Transverse colon (tissue), 3 donors: ENCODE results near the gene ZACN.

Source experiments
- EP300 ChIP-seq: sonication (generic); formaldehyde crosslinking; IDR thresholded peaks from one replicate; pipeline ENCODE4 v1.6.1; 2017; ENCODE audit warnings: antibody characterized with exemption, low read depth
- POLR2A ChIP-seq: fragments of 450-650 bp; IDR thresholded peaks from one replicate; pipeline ENCODE4 v1.6.1; 2016; ENCODE audit warnings: antibody characterized with exemption, mild to moderate bottlenecking, moderate library complexity
- TF ChIP-seq, protein P1 (sequence below), 5 experiments: fragments of 200-600 bp in 3 of 5; fragments of 450-650 bp in 2 of 5; sonication (generic) in 3 of 5; IDR thresholded peaks; 1 replicate in 2 of 5; 2 replicates in 3 of 5; pipeline ENCODE4 v1.5.1; 2016 to 2017; ENCODE audit warnings: antibody characterized with exemption in 5 of 5, inconsistent platforms in 3 of 5, mild to moderate bottlenecking in 2 of 5, moderate library complexity in 1 of 5

DNA sequence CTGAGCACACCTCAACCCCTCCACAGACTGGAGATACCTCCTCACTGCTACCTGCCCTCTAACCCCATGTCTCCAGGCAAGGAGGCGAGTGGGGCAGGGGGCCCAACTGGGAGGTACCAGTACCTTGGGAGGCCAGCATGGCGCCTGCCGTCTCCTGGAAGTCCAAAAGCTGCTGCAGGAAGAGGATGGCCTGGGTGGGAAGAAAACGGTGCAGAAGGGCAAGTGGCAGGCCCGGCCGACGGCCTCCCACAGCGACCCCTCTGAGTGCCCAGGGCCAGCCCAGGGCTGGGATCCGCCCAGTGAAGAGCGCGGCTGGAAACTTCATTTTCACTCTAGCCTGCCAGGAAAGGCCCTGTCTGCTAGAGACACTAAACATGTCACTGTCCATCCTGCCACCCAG, 8.5 kb downstream of the ZACN start:
- TF ChIP-seq, protein P1, sequence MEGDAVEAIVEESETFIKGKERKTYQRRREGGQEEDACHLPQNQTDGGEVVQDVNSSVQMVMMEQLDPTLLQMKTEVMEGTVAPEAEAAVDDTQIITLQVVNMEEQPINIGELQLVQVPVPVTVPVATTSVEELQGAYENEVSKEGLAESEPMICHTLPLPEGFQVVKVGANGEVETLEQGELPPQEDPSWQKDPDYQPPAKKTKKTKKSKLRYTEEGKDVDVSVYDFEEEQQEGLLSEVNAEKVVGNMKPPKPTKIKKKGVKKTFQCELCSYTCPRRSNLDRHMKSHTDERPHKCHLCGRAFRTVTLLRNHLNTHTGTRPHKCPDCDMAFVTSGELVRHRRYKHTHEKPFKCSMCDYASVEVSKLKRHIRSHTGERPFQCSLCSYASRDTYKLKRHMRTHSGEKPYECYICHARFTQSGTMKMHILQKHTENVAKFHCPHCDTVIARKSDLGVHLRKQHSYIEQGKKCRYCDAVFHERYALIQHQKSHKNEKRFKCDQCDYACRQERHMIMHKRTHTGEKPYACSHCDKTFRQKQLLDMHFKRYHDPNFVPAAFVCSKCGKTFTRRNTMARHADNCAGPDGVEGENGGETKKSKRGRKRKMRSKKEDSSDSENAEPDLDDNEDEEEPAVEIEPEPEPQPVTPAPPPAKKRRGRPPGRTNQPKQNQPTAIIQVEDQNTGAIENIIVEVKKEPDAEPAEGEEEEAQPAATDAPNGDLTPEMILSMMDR (IDR thresholded peaks at IDR 0.05), result no peak
- no peak for TF ChIP-seq POLR2A
- no peak for TF ChIP-seq EP300
